ENCODE measurements around the gene C21orf58.

- TF ChIP-seq POLR2AphosphoS5 (IDR thresholded peaks at IDR 0.05; ENCODE audit: borderline replicate concordance, low read depth, low read length) (no peak), EZH2 (IDR thresholded peaks at IDR 0.05) (no peak), FOXP2 (optimal IDR thresholded peaks at IDR 0.05; ENCODE audit: control extremely low read depth, extremely low read length, insufficient read depth) (no peak)
Measured at GRCh38 chr21:46356494-46357334, 33.0 kb upstream of the C21orf58 start.

Data from SK-N-MC (cell line).